ENCODE data around the gene PAGE4.

PAGE4 gene

GRCh38 chrX:49860867-49861535 lies 31.9 kb downstream of the PAGE4 start:
- Histone ChIP-seq H3K27ac (ENCODE audit: low read depth, low read length) (no peak overlapping the region), H3K4me3 (ENCODE audit: low read depth, low read length) (no peak overlapping the region), H2BK5ac (ENCODE audit: low read depth, low read length, poor library complexity) (no peak overlapping the region), H3K79me1 (ENCODE audit: low read length) (no peaks in the 10 kb centered on the region), H3K36me3 (ENCODE audit: control insufficient read depth in 1 of 2, insufficient read depth in 2 of 2, low read length in 2 of 2) (no peaks in the 10 kb centered on the region), H4K8ac (ENCODE audit: low read depth, low read length) (no peak overlapping the region), H2BK12ac (ENCODE audit: low read length) (no peak overlapping the region), H3K79me2 (ENCODE audit: control insufficient read depth, insufficient read depth, low read length, poor library complexity) (no peaks in the 10 kb centered on the region), H2AK5ac (ENCODE audit: low read length) (no peak overlapping the region), H3K27me3 (ENCODE audit: insufficient read depth, low read length) (no peaks in the 10 kb centered on the region), H4K12ac (ENCODE audit: low read depth, low read length) (no peak overlapping the region), H3K18ac (ENCODE audit: low read length) (no peak overlapping the region), H2AFZ (ENCODE audit: insufficient read depth, low read length, poor library complexity) (no peak overlapping the region), H3K4me2 (ENCODE audit: low read length) (no peak overlapping the region), H4K91ac (ENCODE audit: low read depth, low read length) (no peak overlapping the region), H3K4ac (ENCODE audit: low read depth, low read length) (no peak overlapping the region), H3K23ac (ENCODE audit: low read length) (no peak overlapping the region), H3K4me1 (ENCODE audit: control insufficient read depth in 1 of 2, insufficient read depth in 2 of 2, low read length in 2 of 2) (peaks cover 0 to 2% of the 10 kb centered on the region in 2 experiments), H3K14ac (ENCODE audit: low read length) (no peak overlapping the region), H3K9ac (ENCODE audit: low read length) (no peak overlapping the region), H3K9me3 (ENCODE audit: insufficient read depth, low read depth, low read length) (no peaks in the 10 kb centered on the region), H2BK120ac (ENCODE audit: insufficient read depth, low read length, poor library complexity) (no peak overlapping the region)
- WGBS (ENCODE audit: extremely low coverage, insufficient coverage, insufficient read length), result no CpG with 5 or more reads among the region's 2 CpGs
- peak; percentile 7 to 69 for DNase-seq

GRCh38 chrX:49862093-49862492 lies 33.0 kb downstream of the PAGE4 start:
- H4K12ac ChIP-seq (ENCODE audit: low read depth, low read length), result no peak overlapping the region
- H3K9me3 ChIP-seq (ENCODE audit: insufficient read depth, low read depth, low read length), result no peaks in the 10 kb centered on the region
- no peak overlapping the region for H2AFZ ChIP-seq (ENCODE audit: insufficient read depth, low read length, poor library complexity)
- no peaks in the 10 kb centered on the region for H3K36me3 ChIP-seq (ENCODE audit: control insufficient read depth in 1 of 2, insufficient read depth in 2 of 2, low read length in 2 of 2)
- no peaks in the 10 kb centered on the region for H3K79me1 ChIP-seq (ENCODE audit: low read length)
- H3K9ac ChIP-seq (ENCODE audit: low read length), result no peak overlapping the region
- H3K4ac ChIP-seq (ENCODE audit: low read depth, low read length), result no peak overlapping the region
- H3K27ac ChIP-seq (ENCODE audit: low read depth, low read length), result no peak overlapping the region
- H3K14ac ChIP-seq (ENCODE audit: low read length), result no peak overlapping the region
- H2BK120ac ChIP-seq (ENCODE audit: insufficient read depth, low read length, poor library complexity), result no peak overlapping the region
- no peak overlapping the region for H4K91ac ChIP-seq (ENCODE audit: low read depth, low read length)
- H3K4me2 ChIP-seq (ENCODE audit: low read length), result no peak overlapping the region
- no peak overlapping the region for H4K8ac ChIP-seq (ENCODE audit: low read depth, low read length)
- no peak for DNase-seq
- H2BK12ac ChIP-seq (ENCODE audit: low read length), result no peak overlapping the region
- H2BK5ac ChIP-seq (ENCODE audit: low read depth, low read length, poor library complexity), result no peak overlapping the region
- H3K4me3 ChIP-seq (ENCODE audit: low read depth, low read length), result no peak overlapping the region
- H3K79me2 ChIP-seq (ENCODE audit: control insufficient read depth, insufficient read depth, low read length, poor library complexity), result no peaks in the 10 kb centered on the region
- H3K4me1 ChIP-seq (ENCODE audit: control insufficient read depth in 1 of 2, insufficient read depth in 2 of 2, low read length in 2 of 2), result peaks cover 0 to 2% of the 10 kb centered on the region in 2 experiments
- no peaks in the 10 kb centered on the region for H3K27me3 ChIP-seq (ENCODE audit: insufficient read depth, low read length)
- no peak overlapping the region for H3K23ac ChIP-seq (ENCODE audit: low read length)
- no peak overlapping the region for H2AK5ac ChIP-seq (ENCODE audit: low read length)
- no peak overlapping the region for H3K18ac ChIP-seq (ENCODE audit: low read length)

- H2AFZ ChIP-seq (ENCODE audit: insufficient read depth, low read length, poor library complexity), result no peak overlapping the region
- no CpG with 5 or more reads among the region's 1 CpG for WGBS (ENCODE audit: extremely low coverage, insufficient coverage, insufficient read length)
- H3K36me3 ChIP-seq (ENCODE audit: control insufficient read depth in 1 of 2, insufficient read depth in 2 of 2, low read length in 2 of 2), result no peaks in the 10 kb centered on the region
- H4K12ac ChIP-seq (ENCODE audit: low read depth, low read length), result no peak overlapping the region
- H3K27ac ChIP-seq (ENCODE audit: low read depth, low read length), result no peak overlapping the region
- H3K79me1 ChIP-seq (ENCODE audit: low read length), result no peaks in the 10 kb centered on the region
- H3K79me2 ChIP-seq (ENCODE audit: control insufficient read depth, insufficient read depth, low read length, poor library complexity), result no peaks in the 10 kb centered on the region
- H3K14ac ChIP-seq (ENCODE audit: low read length), result no peak overlapping the region
- H3K27me3 ChIP-seq (ENCODE audit: insufficient read depth, low read length), result no peaks in the 10 kb centered on the region
- no peak overlapping the region for H3K4me2 ChIP-seq (ENCODE audit: low read length)
- no peak overlapping the region for H2AK5ac ChIP-seq (ENCODE audit: low read length)
- no peak overlapping the region for H3K4ac ChIP-seq (ENCODE audit: low read depth, low read length)
- H3K18ac ChIP-seq (ENCODE audit: low read length), result no peak overlapping the region
- no peak overlapping the region for H3K9ac ChIP-seq (ENCODE audit: low read length)
- no peak overlapping the region for H2BK120ac ChIP-seq (ENCODE audit: insufficient read depth, low read length, poor library complexity)
- H3K4me3 ChIP-seq (ENCODE audit: low read depth, low read length), result no peak overlapping the region
- no peak overlapping the region for H3K23ac ChIP-seq (ENCODE audit: low read length)
- no peak for DNase-seq
- H2BK5ac ChIP-seq (ENCODE audit: low read depth, low read length, poor library complexity), result no peak overlapping the region
- no peaks in the 10 kb centered on the region for H3K4me1 ChIP-seq (ENCODE audit: control insufficient read depth in 1 of 2, insufficient read depth in 2 of 2, low read length in 2 of 2)
- no peak overlapping the region for H4K91ac ChIP-seq (ENCODE audit: low read depth, low read length)
- H3K9me3 ChIP-seq (ENCODE audit: insufficient read depth, low read depth, low read length), result no peaks in the 10 kb centered on the region
- no peak overlapping the region for H2BK12ac ChIP-seq (ENCODE audit: low read length)
- H4K8ac ChIP-seq (ENCODE audit: low read depth, low read length), result no peak overlapping the region
Measured at GRCh38 chrX:49868739-49869138, 39.6 kb downstream of the PAGE4 start.

- H4K8ac ChIP-seq (ENCODE audit: low read depth, low read length), result no peak overlapping the region
- no peak overlapping the region for H2AK5ac ChIP-seq (ENCODE audit: low read length)
- no peak overlapping the region for H3K4me2 ChIP-seq (ENCODE audit: low read length)
- no peak overlapping the region for H3K4me3 ChIP-seq (ENCODE audit: low read depth, low read length)
- H3K79me1 ChIP-seq (ENCODE audit: low read length), result peaks cover 6% of the 10 kb centered on the region
- H3K4ac ChIP-seq (ENCODE audit: low read depth, low read length), result no peak overlapping the region
- DNase-seq, result peak; percentile 12 to 69
- WGBS (ENCODE audit: extremely low coverage, insufficient coverage, insufficient read length), result no CpG with 5 or more reads among the region's 3 CpGs
- H3K79me2 ChIP-seq (ENCODE audit: control insufficient read depth, insufficient read depth, low read length, poor library complexity), result no peaks in the 10 kb centered on the region
- H3K27me3 ChIP-seq (ENCODE audit: insufficient read depth, low read length), result no peaks in the 10 kb centered on the region
- H3K9me3 ChIP-seq (ENCODE audit: insufficient read depth, low read depth, low read length), result no peaks in the 10 kb centered on the region
- peaks cover 0 to 7% of the 10 kb centered on the region in 2 experiments for H3K36me3 ChIP-seq (ENCODE audit: control insufficient read depth in 1 of 2, insufficient read depth in 2 of 2, low read length in 2 of 2)
- H3K23ac ChIP-seq (ENCODE audit: low read length), result no peak overlapping the region
- no peak overlapping the region for H2BK120ac ChIP-seq (ENCODE audit: insufficient read depth, low read length, poor library complexity)
- no peak overlapping the region for H2BK5ac ChIP-seq (ENCODE audit: low read depth, low read length, poor library complexity)
- H2BK12ac ChIP-seq (ENCODE audit: low read length), result no peak overlapping the region
- no peak overlapping the region for H4K91ac ChIP-seq (ENCODE audit: low read depth, low read length)
- peaks cover 2 to 8% of the 10 kb centered on the region in 2 experiments for H3K4me1 ChIP-seq (ENCODE audit: control insufficient read depth in 1 of 2, insufficient read depth in 2 of 2, low read length in 2 of 2)
- H3K9ac ChIP-seq (ENCODE audit: low read length), result no peak overlapping the region
- no peak overlapping the region for H3K27ac ChIP-seq (ENCODE audit: low read depth, low read length)
- no peak overlapping the region for H3K18ac ChIP-seq (ENCODE audit: low read length)
- H4K12ac ChIP-seq (ENCODE audit: low read depth, low read length), result no peak overlapping the region
- H2AFZ ChIP-seq (ENCODE audit: insufficient read depth, low read length, poor library complexity), result no peak overlapping the region
- no peak overlapping the region for H3K14ac ChIP-seq (ENCODE audit: low read length)
Measured at GRCh38 chrX:49876750-49877149, 47.6 kb downstream of the PAGE4 start.
